Prostate gland (tissue), 2 donors: ENCODE measurements around the gene FMR1NB.

Experiments
- CTCF ChIP-seq, 4 experiments: fragments of 200-600 bp in 2 of 4; fragments of 450-650 bp in 2 of 4; sonication (generic) in 2 of 4; IDR thresholded peaks; 1 replicate in 3 of 4; 2 replicates in 1 of 4; pipeline ENCODE4 v1.5.1; 2016 to 2019; ENCODE audit warnings: antibody characterized with exemption in 4 of 4, mild to moderate bottlenecking in 2 of 4, moderate library complexity in 2 of 4
- POLR2A ChIP-seq: fragments of 450-650 bp; IDR thresholded peaks from one replicate; pipeline ENCODE4 v1.6.1; 2016; ENCODE audit warnings: antibody characterized with exemption, mild to moderate bottlenecking
- POLR2AphosphoS5 ChIP-seq: sonication (generic); formaldehyde crosslinking; IDR thresholded peaks from one replicate; pipeline ENCODE4 v1.6.1; 2017; ENCODE audit warnings: antibody characterized with exemption

- TF ChIP-seq CTCF (IDR thresholded peaks at IDR 0.05) (no peak), POLR2A (no peak), POLR2AphosphoS5 (no peak)
Measured at GRCh38 chrX:148047200-148047599, 66.1 kb downstream of the FMR1NB start.
